Measurements from ENCODE around the gene LSM3. TPM values are rescaled to one million over a fixed set of nuclear protein-coding genes. Genes with fewer than 3 reads are reported as not detected.

Gene LSM3
- total and polyA plus RNA-seq, 9 of the 15 experiments (the other 6 are each of a cell fraction or from before 2014, with no cell fraction given) = 33.8 to 203 (median 61.2) TPM

GRCh38 chr3:14137004-14137403 is 41.6 kb upstream of the LSM3 start:
- H3K9me1 ChIP-seq (ENCODE audit: control insufficient read depth, insufficient read depth, low read length) = no peaks in the 10 kb centered on the region
- H3K27me3 ChIP-seq (ENCODE audit: control insufficient read depth in 2 of 2, insufficient read depth in 2 of 2, low read length in 2 of 2) = no peaks in the 10 kb centered on the region
- POLR2A ChIA-PET = interaction anchor here (0.5 to 4.2 kb wide), 3 partner anchors 11 to 157 kb away, joined by 3 to 24 read pairs (median 4); partner anchors contain the start of genes CHCHD4 and TMEM43
- H3K4me3 ChIP-seq = no peak overlapping the region
- DNase-seq (ENCODE audit: extremely low read depth in 1 of 4, low spot score in 3 of 4) (no peak), ATAC-seq (no peak), FAIRE-seq (no peak)
- no peak overlapping the region for H3K4me2 ChIP-seq (ENCODE audit: insufficient read depth, low read length)
- H3K9me3 ChIP-seq (replicated peaks; ENCODE audit: control insufficient read depth, insufficient read depth, low read depth, low read length) = no peaks in the 10 kb centered on the region
- H2AFZ ChIP-seq (ENCODE audit: low read depth, low read length) = no peak overlapping the region
- BruUV-seq (replicated peaks) = no TSS peak
- H3K36me3 ChIP-seq (ENCODE audit: control insufficient read depth, insufficient read depth, low read length) = peaks cover 74% of the 10 kb centered on the region; the same call in 2 of the 3 replicates
- CTCF ChIA-PET (ENCODE audit: low intra/inter-chr PET ratio) = no interaction called here
- TF ChIP-seq CREB5 (CRISPR knock-in tag; IDR thresholded peaks at IDR 0.05) (no peak), NFE2L1 (tag; IDR thresholded peaks at IDR 0.05; ENCODE audit: borderline replicate concordance, low read depth) (no peak), ARID3B (CRISPR knock-in tag; IDR thresholded peaks at IDR 0.05; ENCODE audit: borderline replicate concordance) (no peak), SRSF9 (IDR thresholded peaks at IDR 0.05; ENCODE audit: borderline replicate concordance, low read depth, low read length) (no peak), POLR2G (IDR thresholded peaks at IDR 0.05; ENCODE audit: low read depth, low read length) (peak; percentile 49; the same call in 1 of the 2 replicates), ZNF592 (IDR thresholded peaks at IDR 0.05) (no peak), POLR2AphosphoS5 (IDR thresholded peaks at IDR 0.05; ENCODE audit: control insufficient read depth, insufficient read depth, low read depth, low read length) (0 out of 2 replicates have a peak, but pooled peaks have one; percentile 12), SMARCE1 (IDR thresholded peaks at IDR 0.05) (no peak)
- no peaks in the 10 kb centered on the region for H3K79me2 ChIP-seq (ENCODE audit: control insufficient read depth, insufficient read depth, low read length)
- H4K20me1 ChIP-seq (replicated peaks; ENCODE audit: control insufficient read depth, insufficient read depth, low read length) = no peaks in the 10 kb centered on the region; the same call in 1 of the 2 replicates
- intact Hi-C loops (cut with micrococcal nuclease) = no loop called here
- 86% methylated on average over 3 of the region's 3 CpGs for WGBS (ENCODE audit: insufficient coverage, low coverage, missing lambda C conversion rate)
- no peak overlapping the region for H3K27ac ChIP-seq (ENCODE audit: extremely low read depth, low read depth, low read length)
- in situ Hi-C loops (cut with MboI) = no loop called here
- H3K9ac ChIP-seq (ENCODE audit: insufficient read depth in 1 of 2, low read depth in 2 of 2, low read length in 2 of 2) = peak overlapping the region in 1 of 2 experiments; percentile 6; a peak in 1 of 4 replicates
- H3K4me1 ChIP-seq (replicated peaks in 1 of 2; ENCODE audit: control insufficient read depth in 2 of 2, insufficient read depth in 2 of 2, low read length in 2 of 2) = peaks cover 0 to 3% of the 10 kb centered on the region in 2 experiments; a peak in 1 of 5 replicates

Measured in K562 (cell line).